Mucosa of gallbladder (tissue), 1 donor: Measurements from ENCODE around the gene CMTM3. TPM values are rescaled to one million over a fixed set of nuclear protein-coding genes. Genes with fewer than 3 reads are reported as not detected.
"Not testable (repeated sequence)": the region's sequence is repeated elsewhere in the genome, so short reads cannot be mapped to it uniquely, and the experiment has no call there.

Experiments
- DNase-seq: peaks from one replicate; pipeline ENCODE4 v3.0.0-alpha.2; 2020; ENCODE audit warnings: low spot score
- total RNA-seq: library from RNA; stranded (reverse); gene quantifications from one replicate; pipeline ENCODE4 v1.2.1, GENCODE V29; 2021
- donor health status: DM: no; HTN: no; CAD: no.

CMTM3 gene
- total RNA-seq, 1 donor from 2014 or later: 19.2 TPM

- no peak for DNase-seq
Measured at GRCh38 chr16:66581246-66581952, 23.1 kb upstream of the CMTM3 start.

- DNase-seq: no peak
Measured at GRCh38 chr16:66585481-66586239, 18.8 kb upstream of the CMTM3 start.

- DNase-seq: no peak
Measured at GRCh38 chr16:66587881-66588600, 16.5 kb upstream of the CMTM3 start.

GRCh38 chr16:66588981-66589713, 15.4 kb upstream of the CMTM3 start:
- DNase-seq: peak; percentile 32

- no peak for DNase-seq
Measured at GRCh38 chr16:66590322-66590721, 14.2 kb upstream of the CMTM3 start.

GRCh38 chr16:66591018-66591417, 13.5 kb upstream of the CMTM3 start:
- no peak for DNase-seq

- no peak for DNase-seq
Measured at GRCh38 chr16:66592241-66592640, 12.3 kb upstream of the CMTM3 start.

- DNase-seq: no peak
Measured at GRCh38 chr16:66592814-66593213, 11.7 kb upstream of the CMTM3 start.

GRCh38 chr16:66594739-66595138, 9.8 kb upstream of the CMTM3 start:
- no peak for DNase-seq

GRCh38 chr16:66596559-66596958, 7.9 kb upstream of the CMTM3 start:
- DNase-seq: not testable (repeated sequence)

- DNase-seq: no peak
Measured at GRCh38 chr16:66596986-66597848, 7.3 kb upstream of the CMTM3 start.

- no peak for DNase-seq
Measured at GRCh38 chr16:66598111-66598510, 6.4 kb upstream of the CMTM3 start.

GRCh38 chr16:66599726-66600125, 4.8 kb upstream of the CMTM3 start:
- no peak for DNase-seq

- DNase-seq: no peak
Measured at GRCh38 chr16:66600477-66600876, 4.0 kb upstream of the CMTM3 start.

GRCh38 chr16:66601471-66601870, 3.0 kb upstream of the CMTM3 start:
- DNase-seq: no peak

GRCh38 chr16:66603537-66604375, 748 bp upstream of the CMTM3 start:
- peak; percentile 61 for DNase-seq

- DNase-seq: no peak
Measured at GRCh38 chr16:66605177-66605978, 874 bp downstream of the CMTM3 start.

- DNase-seq: no peak
Measured at GRCh38 chr16:66605979-66606751, 1.7 kb downstream of the CMTM3 start.
